PFSK-1 (cell line): Measurements from ENCODE around the gene NFAM1.

Experiments used
- FOXP2 ChIP-seq: optimal IDR thresholded peaks from 2 replicates; pipeline ENCODE3; 2011; ENCODE audit warnings: borderline replicate concordance, control low read depth, inconsistent platforms; ENCODE audit not compliant: insufficient read depth; ENCODE audit errors: extremely low read length, extremely low read depth
- POLR2AphosphoS5 ChIP-seq: IDR thresholded peaks from 2 replicates; pipeline ENCODE4 v1.6.1; 2012; ENCODE audit warnings: low read depth, mild to moderate bottlenecking, control low read depth, low read length, moderate library complexity
- REST ChIP-seq, 2 experiments: IDR thresholded peaks; 2 replicates each; pipeline versions ENCODE4 v1.6.1 to v1.8.0; 2011 to 2012; ENCODE audit warnings: low read depth in 2 of 2, low read length in 2 of 2, control low read depth in 1 of 2, inconsistent platforms in 1 of 2, mild to moderate bottlenecking in 1 of 2, moderate library complexity in 1 of 2; ENCODE audit not compliant: insufficient read depth in 1 of 2
- SIN3A ChIP-seq: IDR thresholded peaks from 2 replicates; pipeline ENCODE4 v1.6.1; 2012; ENCODE audit warnings: mild to moderate bottlenecking, low read length, moderate library complexity, borderline replicate concordance; ENCODE audit not compliant: insufficient read depth
- TAF1 ChIP-seq: IDR thresholded peaks from 2 replicates; pipeline ENCODE4 v1.6.1; 2012; ENCODE audit warnings: low read length, control low read depth, borderline replicate concordance; ENCODE audit not compliant: insufficient read depth

The NFAM1 gene

GRCh38 chr22:42343531-42344081, 88.6 kb downstream of the NFAM1 start:
- TF ChIP-seq TAF1 (no peak), REST (IDR thresholded peaks at IDR 0.05; ENCODE audit: insufficient read depth in 1 of 2, low read depth in 2 of 2, low read length in 2 of 2) (no peak), FOXP2 (no peak), POLR2AphosphoS5 (no peak), SIN3A (no peak)

GRCh38 chr22:42343121-42343454, 89.1 kb downstream of the NFAM1 start:
- TF ChIP-seq SIN3A = no peak
- no peak for TF ChIP-seq FOXP2
- TF ChIP-seq REST (IDR thresholded peaks at IDR 0.05; ENCODE audit: insufficient read depth in 1 of 2, low read depth in 2 of 2, low read length in 2 of 2) = no peak
- TF ChIP-seq POLR2AphosphoS5 = no peak
- TF ChIP-seq TAF1 = no peak

- TF ChIP-seq FOXP2 = no peak
- TF ChIP-seq REST (IDR thresholded peaks at IDR 0.05; ENCODE audit: insufficient read depth in 1 of 2, low read depth in 2 of 2, low read length in 2 of 2) = peak; percentile 59 to 76; a peak in 3 of 4 replicates
Measured at GRCh38 chr22:42342426-42343120, 89.6 kb downstream of the NFAM1 start.

- no peak for TF ChIP-seq POLR2AphosphoS5
Measured at GRCh38 chr22:42341779-42342178, 90.4 kb downstream of the NFAM1 start.

GRCh38 chr22:42340829-42341383, 91.3 kb downstream of the NFAM1 start:
- TF ChIP-seq POLR2AphosphoS5 (no peak), FOXP2 (no peak), REST (IDR thresholded peaks at IDR 0.05; ENCODE audit: insufficient read depth in 1 of 2, low read depth in 2 of 2, low read length in 2 of 2) (no peak), SIN3A (no peak), TAF1 (no peak)
